Neural cell (in vitro differentiated cells): Measurements from ENCODE around the gene MARCHF11. TPM values are rescaled to one million over a fixed set of nuclear protein-coding genes. Genes with fewer than 3 reads are reported as not detected.

Experiments
- H2AFZ ChIP-seq: fragments of 200-600, 300-800 bp; sonication (generic), shearing (Covaris generic); 2 replicates; pipeline ENCODE4 v1.6.0; 2014; ENCODE audit warnings: low read depth, mild to moderate bottlenecking, antibody characterized with exemption, low read length, moderate library complexity
- H3F3A ChIP-seq: fragments of 200-600 bp; shearing (Covaris generic); 2 replicates; pipeline ENCODE4 v1.6.1; 2016; ENCODE audit warnings: mild to moderate bottlenecking, moderate library complexity, mixed read lengths, antibody characterized with exemption, low read length; ENCODE audit not compliant: insufficient read depth, poor library complexity, severe bottlenecking
- H3K27ac ChIP-seq: fragments of 200-600, 300-800 bp; sonication (generic), shearing (Covaris generic); 2 replicates; pipeline ENCODE4 v1.5.1; 2014; ENCODE audit warnings: mild to moderate bottlenecking, low read length, moderate library complexity
- H3K27me3 ChIP-seq: fragments of 300-800, 200-600 bp; sonication (generic), shearing (Covaris generic); 2 replicates; pipeline ENCODE4 v1.6.0; 2014; ENCODE audit warnings: mild to moderate bottlenecking, low read depth, low read length, moderate library complexity; ENCODE audit not compliant: insufficient read depth
- H3K36me3 ChIP-seq: fragments of 300-800, 200-600 bp; sonication (generic), shearing (Covaris generic); 2 replicates; pipeline ENCODE4 v1.5.1; 2014; ENCODE audit warnings: mild to moderate bottlenecking, antibody characterized with exemption, low read length, moderate library complexity; ENCODE audit not compliant: insufficient read depth
- H3K4me2 ChIP-seq: fragments of 300-800, 200-600 bp; sonication (generic), shearing (Covaris generic); 2 replicates; pipeline ENCODE4 v1.6.0; 2014; ENCODE audit warnings: mild to moderate bottlenecking, low read length
- H3K4me3 ChIP-seq: fragments of 300-800, 200-600 bp; sonication (generic), shearing (Covaris generic); 2 replicates; pipeline ENCODE4 v1.5.1; 2014; ENCODE audit warnings: mild to moderate bottlenecking, low read length, moderate library complexity
- H3K79me2 ChIP-seq: fragments of 200-600 bp; shearing (Covaris generic); replicated peaks from 2 replicates; pipeline ENCODE4 v1.6.0; 2014; ENCODE audit warnings: mild to moderate bottlenecking, low read length, moderate library complexity; ENCODE audit not compliant: insufficient read depth
- H3K9ac ChIP-seq: fragments of 300-800, 200-600 bp; sonication (generic), shearing (Covaris generic); 2 replicates; pipeline ENCODE4 v1.6.1; 2016; ENCODE audit warnings: mild to moderate bottlenecking, low read length, mixed read lengths
- H3K9me2 ChIP-seq: fragments of 200-600 bp; shearing (Covaris generic); 2 replicates; pipeline ENCODE4 v1.6.1; 2016; ENCODE audit warnings: mild to moderate bottlenecking, low read length, mixed read lengths; ENCODE audit not compliant: insufficient read depth
- H3K9me3 ChIP-seq: fragments of 200-600, 300-800 bp; sonication (generic), shearing (Covaris generic); 2 replicates; pipeline ENCODE4 v1.6.1; 2016; ENCODE audit warnings: mild to moderate bottlenecking, mixed run types, low read length, moderate library complexity, mixed read lengths
- H4K20me1 ChIP-seq: fragments of 200-600 bp; shearing (Covaris generic); 2 replicates; pipeline ENCODE4 v1.6.1; 2016; ENCODE audit warnings: mild to moderate bottlenecking, mixed run types; ENCODE audit not compliant: insufficient read depth
- EP300 ChIP-seq: fragments of 450-650 bp; conservative IDR thresholded peaks from 2 replicates; pipeline ENCODE4 v1.6.1; 2014; ENCODE audit warnings: antibody characterized with exemption, mild to moderate bottlenecking, moderate library complexity; ENCODE audit not compliant: poor library complexity, severe bottlenecking
- EZH2 ChIP-seq: fragments of 200-600, 300-800 bp; shearing (Covaris generic), sonication (generic); IDR thresholded peaks from 2 replicates; pipeline ENCODE4 v1.6.1; 2014; ENCODE audit warnings: antibody characterized with exemption, low read length, borderline replicate concordance, mild to moderate bottlenecking; ENCODE audit not compliant: insufficient read depth, poor library complexity, severe bottlenecking
- MXI1 ChIP-seq: fragments of 450-650 bp; conservative IDR thresholded peaks from 2 replicates; pipeline ENCODE4 v1.6.1; 2014; ENCODE audit warnings: antibody characterized with exemption, mild to moderate bottlenecking; ENCODE audit not compliant: poor library complexity, severe bottlenecking
- POLR2AphosphoS5 ChIP-seq: IDR thresholded peaks from 2 replicates; pipeline ENCODE4 v1.6.1; 2012
- RAD21 ChIP-seq: fragments of 450-650 bp; conservative IDR thresholded peaks from 2 replicates; pipeline ENCODE4 v1.6.1; 2014; ENCODE audit warnings: antibody characterized with exemption, mild to moderate bottlenecking, moderate library complexity
- REST ChIP-seq: IDR thresholded peaks from 2 replicates; pipeline ENCODE4 v1.6.1; 2012; ENCODE audit warnings: borderline replicate concordance
- SMC3 ChIP-seq: fragments of 450-650 bp; conservative IDR thresholded peaks from 2 replicates; pipeline ENCODE4 v1.6.1; 2014; ENCODE audit warnings: antibody characterized with exemption, mild to moderate bottlenecking, moderate library complexity; ENCODE audit not compliant: poor library complexity
- TAF1 ChIP-seq: IDR thresholded peaks from 2 replicates; pipeline ENCODE4 v1.6.1; 2012; ENCODE audit warnings: low read depth
- polyA plus RNA-seq: library from polyadenylated mRNA; depleted of rRNA; stranded (reverse); fragments of >200 nt; gene quantifications from 2 replicates; pipeline ENCODE4 v1.2.3, GENCODE V29; 2014
- TF ChIP-seq, protein P1 (sequence below): fragments of 450-650 bp; IDR thresholded peaks from 2 replicates; pipeline ENCODE4 v1.5.1; 2014; ENCODE audit warnings: antibody characterized with exemption, mild to moderate bottlenecking, moderate library complexity; ENCODE audit not compliant: poor library complexity, severe bottlenecking

Gene MARCHF11
- polyA plus RNA-seq, 1 donor from 2014 or later = 6.1 TPM

GRCh38 chr5:16192311-16192710, 12.7 kb upstream of the MARCHF11 start:
- no peak overlapping the region for H3K4me2 ChIP-seq
- H3K27ac ChIP-seq = no peak overlapping the region
- H3K36me3 ChIP-seq = no peaks in the 10 kb centered on the region
- no peaks in the 10 kb centered on the region for H4K20me1 ChIP-seq
- H3K79me2 ChIP-seq = no peaks in the 10 kb centered on the region
- TF ChIP-seq TAF1 = no peak
- no peak overlapping the region for H2AFZ ChIP-seq
- no peaks in the 10 kb centered on the region for H3K27me3 ChIP-seq
- no peak overlapping the region for H3K4me3 ChIP-seq
- no peaks in the 10 kb centered on the region for H3K9me3 ChIP-seq
- H3K9me2 ChIP-seq = no peaks in the 10 kb centered on the region
- no peak overlapping the region for H3K9ac ChIP-seq
- no peaks in the 10 kb centered on the region for H3F3A ChIP-seq

GRCh38 chr5:16180789-16181082, 1.1 kb upstream of the MARCHF11 start:
- Histone ChIP-seq H3K27ac (no peak overlapping the region), H3K9me3 (no peaks in the 10 kb centered on the region), H3K9ac (no peak overlapping the region), H3K36me3 (no peaks in the 10 kb centered on the region), H2AFZ (no peak overlapping the region), H4K20me1 (no peaks in the 10 kb centered on the region), H3K27me3 (peaks cover 62% of the 10 kb centered on the region), H3K9me2 (no peaks in the 10 kb centered on the region), H3K4me2 (no peak overlapping the region), H3F3A (peaks cover 5% of the 10 kb centered on the region), H3K4me3 (peak overlapping the region; percentile 77), H3K79me2 (no peaks in the 10 kb centered on the region)
- TF ChIP-seq SMC3 = no peak

GRCh38 chr5:16179936-16180788, 571 bp upstream of the MARCHF11 start:
- TF ChIP-seq EP300 (no peak), SMC3 (no peak), REST (no peak), RAD21 (no peak), POLR2AphosphoS5 (no peak), EZH2 (no peak), TAF1 (no peak), MXI1 (no peak)
- TF ChIP-seq, protein P1, sequence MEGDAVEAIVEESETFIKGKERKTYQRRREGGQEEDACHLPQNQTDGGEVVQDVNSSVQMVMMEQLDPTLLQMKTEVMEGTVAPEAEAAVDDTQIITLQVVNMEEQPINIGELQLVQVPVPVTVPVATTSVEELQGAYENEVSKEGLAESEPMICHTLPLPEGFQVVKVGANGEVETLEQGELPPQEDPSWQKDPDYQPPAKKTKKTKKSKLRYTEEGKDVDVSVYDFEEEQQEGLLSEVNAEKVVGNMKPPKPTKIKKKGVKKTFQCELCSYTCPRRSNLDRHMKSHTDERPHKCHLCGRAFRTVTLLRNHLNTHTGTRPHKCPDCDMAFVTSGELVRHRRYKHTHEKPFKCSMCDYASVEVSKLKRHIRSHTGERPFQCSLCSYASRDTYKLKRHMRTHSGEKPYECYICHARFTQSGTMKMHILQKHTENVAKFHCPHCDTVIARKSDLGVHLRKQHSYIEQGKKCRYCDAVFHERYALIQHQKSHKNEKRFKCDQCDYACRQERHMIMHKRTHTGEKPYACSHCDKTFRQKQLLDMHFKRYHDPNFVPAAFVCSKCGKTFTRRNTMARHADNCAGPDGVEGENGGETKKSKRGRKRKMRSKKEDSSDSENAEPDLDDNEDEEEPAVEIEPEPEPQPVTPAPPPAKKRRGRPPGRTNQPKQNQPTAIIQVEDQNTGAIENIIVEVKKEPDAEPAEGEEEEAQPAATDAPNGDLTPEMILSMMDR = no peak
- H3K4me3 ChIP-seq = peak overlapping the region; percentile 77
- no peaks in the 10 kb centered on the region for H3K9me3 ChIP-seq
- no peaks in the 10 kb centered on the region for H3K9me2 ChIP-seq
- H3F3A ChIP-seq = peaks cover 5% of the 10 kb centered on the region
- no peak overlapping the region for H3K27ac ChIP-seq
- H3K9ac ChIP-seq = peak overlapping the region; percentile 48
- no peaks in the 10 kb centered on the region for H3K36me3 ChIP-seq
- H2AFZ ChIP-seq = no peak overlapping the region
- H4K20me1 ChIP-seq = no peaks in the 10 kb centered on the region
- H3K4me2 ChIP-seq = peak overlapping the region; percentile 13
- no peaks in the 10 kb centered on the region for H3K79me2 ChIP-seq
- peaks cover 62% of the 10 kb centered on the region for H3K27me3 ChIP-seq
